Lung (tissue), 12 donors: Measurements from ENCODE around the gene DNLZ. TPM values are rescaled to one million over a fixed set of nuclear protein-coding genes. Genes with fewer than 3 reads are reported as not detected.

Source experiments
- ATAC-seq: fragments of 200-7000 bp; cut with Tn5 transposase; one replicate; pipeline ENCODE4 v1.9.1; 2020; ENCODE audit warnings: moderate number of reproducible peaks; ENCODE audit not compliant: insufficient read depth, low FRiP score
- DNase-seq, 3 donors: peaks; one replicate each; pipeline ENCODE4 v3.0.0-alpha.2; 2013 to 2017
- H3K27ac ChIP-seq, 2 donors: one replicate each; pipeline ENCODE4 v1.5.1; 2013; ENCODE audit warnings: mild to moderate bottlenecking in 2 of 2, moderate library complexity in 2 of 2, control low read depth in 1 of 2, inconsistent platforms in 1 of 2, low read depth in 1 of 2, low read length in 1 of 2
- H3K27me3 ChIP-seq, 3 donors: one replicate each; pipeline ENCODE4 v1.5.1; 2013; ENCODE audit warnings: low read length in 2 of 3; ENCODE audit not compliant: control insufficient read depth in 3 of 3, insufficient read depth in 3 of 3
- H3K36me3 ChIP-seq, 4 donors: one replicate each; pipeline ENCODE4 v1.5.1; 2013; ENCODE audit warnings: low read length in 4 of 4, mild to moderate bottlenecking in 1 of 4, moderate library complexity in 1 of 4; ENCODE audit not compliant: control insufficient read depth in 4 of 4, insufficient read depth in 4 of 4
- H3K4me1 ChIP-seq, 5 donors: one replicate each; pipeline ENCODE4 v1.5.1; 2013; ENCODE audit warnings: low read length in 5 of 5, mild to moderate bottlenecking in 2 of 5, moderate library complexity in 1 of 5; ENCODE audit not compliant: control insufficient read depth in 5 of 5, insufficient read depth in 5 of 5
- H3K4me3 ChIP-seq: one replicate; pipeline ENCODE4 v1.5.1; 2013; ENCODE audit warnings: mild to moderate bottlenecking, control low read depth, moderate library complexity
- H3K9ac ChIP-seq, 2 donors: one replicate each; pipeline ENCODE4 v1.5.1; 2013; ENCODE audit warnings: low read length in 2 of 2, control low read depth in 1 of 2; ENCODE audit not compliant: insufficient read depth in 1 of 2
- H3K9me3 ChIP-seq, 4 donors: one replicate each; pipeline ENCODE4 v1.5.1; 2013; ENCODE audit warnings: low read length in 3 of 4, mild to moderate bottlenecking in 1 of 4, moderate library complexity in 1 of 4; ENCODE audit not compliant: control insufficient read depth in 4 of 4, insufficient read depth in 3 of 4
- WGBS, 2 donors: extraction: QIAGEN DNeasy Blood & Tissue Kit; methylation state at CpG; one replicate each; pipeline ENCODE4 v1.1.7; 2013; 5-methylcytosine and 5-hydroxymethylcytosine counted together
- polyA plus RNA-seq, 2 donors: library from polyadenylated mRNA; stranded (reverse); fragments of 200-250 nt; gene quantifications; one replicate each; pipeline ENCODE4 v1.2.1, GENCODE V29; 2013
- total RNA-seq, 2 donors: library from RNA; depleted of rRNA in 1 of 2; stranded (reverse); fragments of >200 nt in 1 of 2; gene quantifications; one replicate each; pipeline ENCODE4 v1.2.1, GENCODE V29; 2014 to 2021
- TF ChIP-seq, protein P1 (sequence below): IDR thresholded peaks from 2 replicates; pipeline ENCODE4 v1.5.1; 2012; ENCODE audit warnings: mild to moderate bottlenecking; ENCODE audit errors: control extremely low read depth, extremely low read depth
- donor health status: control.
- donor health status: control.
- donor health status: Bipolar disorder and iron deficiency.
- donor health status: healthy.
- donor health status: DM: yes; HTN: yes; CAD: no.

Gene DNLZ
- total and polyA plus RNA-seq, 4 donors: 7.7 to 34.3 (median 16.8) TPM

- peak overlapping the region; percentile 28 to 41 for H3K27ac ChIP-seq
- ATAC-seq (no peak), DNase-seq (peak in 2 of 3 donors; percentile 50 to 72)
- no peaks in the 10 kb centered on the region for H3K9me3 ChIP-seq
- peaks cover 0 to 5% (median 2%) of the 10 kb centered on the region in 4 donors for H3K36me3 ChIP-seq
- peak overlapping the region; percentile 46 to 76 for H3K9ac ChIP-seq
- 15 to 22% methylated on average over 13 of the region's 13 CpGs for WGBS, 2 donors
- TF ChIP-seq, protein P1, sequence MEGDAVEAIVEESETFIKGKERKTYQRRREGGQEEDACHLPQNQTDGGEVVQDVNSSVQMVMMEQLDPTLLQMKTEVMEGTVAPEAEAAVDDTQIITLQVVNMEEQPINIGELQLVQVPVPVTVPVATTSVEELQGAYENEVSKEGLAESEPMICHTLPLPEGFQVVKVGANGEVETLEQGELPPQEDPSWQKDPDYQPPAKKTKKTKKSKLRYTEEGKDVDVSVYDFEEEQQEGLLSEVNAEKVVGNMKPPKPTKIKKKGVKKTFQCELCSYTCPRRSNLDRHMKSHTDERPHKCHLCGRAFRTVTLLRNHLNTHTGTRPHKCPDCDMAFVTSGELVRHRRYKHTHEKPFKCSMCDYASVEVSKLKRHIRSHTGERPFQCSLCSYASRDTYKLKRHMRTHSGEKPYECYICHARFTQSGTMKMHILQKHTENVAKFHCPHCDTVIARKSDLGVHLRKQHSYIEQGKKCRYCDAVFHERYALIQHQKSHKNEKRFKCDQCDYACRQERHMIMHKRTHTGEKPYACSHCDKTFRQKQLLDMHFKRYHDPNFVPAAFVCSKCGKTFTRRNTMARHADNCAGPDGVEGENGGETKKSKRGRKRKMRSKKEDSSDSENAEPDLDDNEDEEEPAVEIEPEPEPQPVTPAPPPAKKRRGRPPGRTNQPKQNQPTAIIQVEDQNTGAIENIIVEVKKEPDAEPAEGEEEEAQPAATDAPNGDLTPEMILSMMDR: no peak
- peaks cover 10 to 59% (median 28%) of the 10 kb centered on the region in 5 donors for H3K4me1 ChIP-seq
- H3K4me3 ChIP-seq: peak overlapping the region; percentile 63
- no peaks in the 10 kb centered on the region for H3K27me3 ChIP-seq
These were observed 35.4 kb downstream of the DNLZ start for GRCh38 chr9:136328011-136328621.

DNA sequence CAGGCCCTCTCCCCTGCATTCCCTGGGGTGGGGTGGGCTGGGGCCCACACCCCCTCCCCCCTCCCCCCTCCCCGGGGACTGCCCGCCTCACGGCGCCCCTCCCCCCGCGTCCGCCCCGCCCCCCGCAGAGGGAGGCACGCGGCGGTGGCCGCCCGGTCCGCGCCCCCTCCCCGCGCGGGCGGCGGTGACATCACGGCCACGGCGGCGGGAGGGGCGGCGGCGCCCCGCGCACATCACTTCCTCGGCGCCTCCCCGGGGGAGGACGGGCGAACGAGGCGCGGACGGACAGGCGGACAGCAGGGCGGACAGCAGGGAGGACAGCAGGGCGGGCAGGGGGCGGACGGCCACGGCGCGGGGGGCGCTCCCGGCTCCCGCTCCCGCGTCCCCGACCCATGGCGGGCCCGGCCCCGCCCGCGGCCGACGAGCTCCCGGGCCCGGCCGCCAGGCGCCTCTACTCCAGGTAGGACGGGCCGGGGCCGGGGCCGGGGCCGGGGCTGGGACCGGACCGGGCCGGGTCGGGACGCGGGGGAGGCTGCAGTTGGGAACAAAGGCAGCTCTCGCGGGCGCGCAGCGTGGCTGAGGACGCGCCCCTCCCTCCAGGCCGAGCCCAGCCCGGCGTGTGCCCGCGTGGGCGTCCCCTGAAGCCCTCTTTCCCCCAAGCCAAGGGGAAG lies 36.1 kb downstream of the DNLZ start, which contains the start of gene GPSM1:
Gene GPSM1, plus strand, starts transcription at position 236 of the 671 bp plus-strand sequence. Its CDS starts 157 bp downstream, at position 393.
- peak within 1 kb of the TSS; percentile 46 to 76 for H3K9ac ChIP-seq
- peak within 1 kb of the TSS; percentile 67 to 87 for H3K27ac ChIP-seq
- TF ChIP-seq, protein P1: no peak
- no peaks in the 10 kb centered on the region for H3K9me3 ChIP-seq
- peaks cover 0 to 4% (median 1%) of the 10 kb centered on the region in 4 donors for H3K36me3 ChIP-seq
- H3K4me1 ChIP-seq: peaks cover 10 to 59% (median 28%) of the 10 kb centered on the region in 5 donors
- peak within 1 kb of the TSS; percentile 63 for H3K4me3 ChIP-seq
- peak; percentile 9 for ATAC-seq
- H3K27me3 ChIP-seq: no peaks in the 10 kb centered on the region
- WGBS, 2 donors: 0 to 1% methylated on average over 25 to 80 of the region's 88 CpGs
- DNase-seq: peak; percentile 71 to 85 (median 77)

GRCh38 chr9:136326761-136327303 lies 36.7 kb downstream of the DNLZ start:
- ATAC-seq: no peak
- H3K9me3 ChIP-seq: no peaks in the 10 kb centered on the region
- peak overlapping the region; percentile 23 to 25 for H3K9ac ChIP-seq
- WGBS, 2 donors: 20 to 29% methylated on average over 13 to 17 of the region's 17 CpGs
- peaks cover 10 to 59% (median 28%) of the 10 kb centered on the region in 5 donors for H3K4me1 ChIP-seq
- peaks cover 0 to 2% (median 0%) of the 10 kb centered on the region in 4 donors for H3K36me3 ChIP-seq
- no peaks in the 10 kb centered on the region for H3K27me3 ChIP-seq
- TF ChIP-seq, protein P1: no peak
- H3K27ac ChIP-seq: peak overlapping the region in 1 of 2 donors; percentile 87
- DNase-seq: peak in 2 of 3 donors; percentile 40 to 47
- H3K4me3 ChIP-seq: no peak overlapping the region
